Measurements from ENCODE around the gene BTBD2.

DNA sequence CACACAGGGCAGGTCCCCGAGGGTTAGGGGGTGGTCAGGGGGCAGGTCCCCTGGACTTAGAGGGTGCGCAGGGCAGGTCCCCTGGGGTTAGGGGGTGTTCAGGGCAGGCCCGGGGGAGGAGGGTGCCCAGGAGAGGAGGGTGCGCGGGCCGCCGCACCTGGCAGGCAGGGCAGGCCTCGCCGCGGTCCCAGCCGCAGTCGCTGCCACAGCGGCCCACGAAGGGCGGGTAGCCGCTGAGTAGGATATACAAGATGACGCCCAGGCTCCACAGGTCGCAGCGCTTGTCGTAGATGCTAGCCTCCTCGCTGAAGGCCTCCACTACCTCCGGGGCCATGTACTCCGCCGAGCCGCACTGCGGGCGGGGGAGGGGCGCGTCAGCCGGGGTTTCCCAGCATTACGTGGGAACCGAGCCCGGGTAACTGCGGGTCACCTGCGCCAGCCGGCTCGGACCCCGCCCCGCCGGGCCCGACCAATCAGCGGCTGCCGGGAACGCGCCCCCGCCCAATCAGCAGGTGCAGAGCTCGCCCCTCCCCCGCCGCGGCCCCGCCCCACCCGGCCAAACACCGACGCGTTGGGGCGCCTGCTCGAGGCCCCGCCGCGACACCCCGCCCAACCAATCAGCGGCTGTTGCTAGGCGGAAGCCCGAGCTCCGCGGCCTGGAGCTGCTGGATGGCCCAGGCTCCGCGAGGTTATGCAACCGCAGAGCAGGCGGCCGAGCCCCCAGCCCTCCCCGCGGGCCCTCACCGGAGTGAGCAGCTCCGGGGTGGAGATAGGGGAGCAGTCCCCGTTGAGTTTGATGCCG lies 26.4 kb upstream of the BTBD2 start:
- TF ChIP-seq, protein P1, sequence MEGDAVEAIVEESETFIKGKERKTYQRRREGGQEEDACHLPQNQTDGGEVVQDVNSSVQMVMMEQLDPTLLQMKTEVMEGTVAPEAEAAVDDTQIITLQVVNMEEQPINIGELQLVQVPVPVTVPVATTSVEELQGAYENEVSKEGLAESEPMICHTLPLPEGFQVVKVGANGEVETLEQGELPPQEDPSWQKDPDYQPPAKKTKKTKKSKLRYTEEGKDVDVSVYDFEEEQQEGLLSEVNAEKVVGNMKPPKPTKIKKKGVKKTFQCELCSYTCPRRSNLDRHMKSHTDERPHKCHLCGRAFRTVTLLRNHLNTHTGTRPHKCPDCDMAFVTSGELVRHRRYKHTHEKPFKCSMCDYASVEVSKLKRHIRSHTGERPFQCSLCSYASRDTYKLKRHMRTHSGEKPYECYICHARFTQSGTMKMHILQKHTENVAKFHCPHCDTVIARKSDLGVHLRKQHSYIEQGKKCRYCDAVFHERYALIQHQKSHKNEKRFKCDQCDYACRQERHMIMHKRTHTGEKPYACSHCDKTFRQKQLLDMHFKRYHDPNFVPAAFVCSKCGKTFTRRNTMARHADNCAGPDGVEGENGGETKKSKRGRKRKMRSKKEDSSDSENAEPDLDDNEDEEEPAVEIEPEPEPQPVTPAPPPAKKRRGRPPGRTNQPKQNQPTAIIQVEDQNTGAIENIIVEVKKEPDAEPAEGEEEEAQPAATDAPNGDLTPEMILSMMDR (IDR thresholded peaks at IDR 0.05): no peak
- peak in 2 of 3 donors; percentile 51 to 72 for TF ChIP-seq POLR2A (IDR thresholded peaks at IDR 0.05)
